IMR-90 (cell line): ENCODE results near the gene SLC25A22. TPM values are rescaled to one million over a fixed set of nuclear protein-coding genes. Genes with fewer than 3 reads are reported as not detected.

Experiments
- ATAC-seq: fragments of 200-7000 bp; cut with Tn5 transposase; 2 replicates; pipeline ENCODE4 v1.9.1; 2020; ENCODE audit warnings: low read depth, mild to moderate bottlenecking, moderate library complexity
- BruUV-seq: library from RNA; stranded (reverse); fragments of 400-500 nt; replicated peaks from 2 replicates; lab custom pipeline; 2021; lab: Mats Ljungman, UMichigan
- CTCF ChIA-PET: fragments of 300-600 bp; formaldehyde crosslinking; extraction: SDS; loops from one replicate; lab custom pipeline; 2021; ENCODE audit warnings: antibody characterized with exemption; lab: Yijun Ruan, JAX
- POLR2A ChIA-PET: fragments of 300-600 bp; sonication (Branson Sonifier 250); formaldehyde crosslinking; loops from one replicate; lab custom pipeline; 2022; ENCODE audit warnings: antibody characterized with exemption; ENCODE audit not compliant: unreplicated experiment; lab: Charles Lee
- DNase-seq: peaks from one replicate; pipeline ENCODE4 v3.0.0; 2013
- H2AFZ ChIP-seq: replicated peaks from 2 replicates; pipeline ENCODE3; 2013; ENCODE audit warnings: low read length, mild to moderate bottlenecking; ENCODE audit not compliant: poor library complexity
- H2AK5ac ChIP-seq: 2 replicates; pipeline ENCODE4 v1.6.1; 2013; ENCODE audit warnings: low read depth, low read length, inconsistent platforms
- H2AK9ac ChIP-seq: replicated peaks from 2 replicates; pipeline ENCODE3; 2013; ENCODE audit warnings: mild to moderate bottlenecking, low read depth, low read length, moderate library complexity; ENCODE audit not compliant: poor library complexity
- H2BK120ac ChIP-seq: 2 replicates; pipeline ENCODE4 v1.6.1; 2013; ENCODE audit warnings: low read depth, low read length, inconsistent platforms
- H2BK15ac ChIP-seq: 3 replicates; pipeline ENCODE4 v1.6.1; 2013; ENCODE audit warnings: low read depth, low read length, inconsistent platforms
- H2BK20ac ChIP-seq: 2 replicates; pipeline ENCODE4 v1.6.1; 2013; ENCODE audit warnings: low read depth, mild to moderate bottlenecking, inconsistent platforms, low read length, moderate library complexity
- H2BK5ac ChIP-seq: 2 replicates; pipeline ENCODE4 v1.6.1; 2013; ENCODE audit warnings: mild to moderate bottlenecking, low read depth, low read length, inconsistent platforms; ENCODE audit not compliant: poor library complexity, severe bottlenecking
- H3K14ac ChIP-seq: replicated peaks from 2 replicates; pipeline ENCODE4 v1.6.1; 2013; ENCODE audit warnings: low read depth, low read length, inconsistent platforms
- H3K18ac ChIP-seq: 2 replicates; pipeline ENCODE4 v1.6.1; 2013; ENCODE audit warnings: low read depth, low read length, control low read depth
- H3K23ac ChIP-seq: 2 replicates; pipeline ENCODE4 v1.6.1; 2013; ENCODE audit warnings: low read depth, low read length, inconsistent platforms
- H3K27ac ChIP-seq: 2 replicates; pipeline ENCODE4 v1.5.1; 2013; ENCODE audit warnings: mild to moderate bottlenecking, control low read depth, low read length; ENCODE audit not compliant: insufficient read depth
- H3K27me3 ChIP-seq: 2 replicates; pipeline ENCODE4 v1.6.1; 2013; ENCODE audit warnings: low read length; ENCODE audit not compliant: control insufficient read depth, insufficient read depth
- H3K36me3 ChIP-seq: 2 replicates; pipeline ENCODE4 v1.6.1; 2013; ENCODE audit warnings: low read length, mixed read lengths; ENCODE audit not compliant: control insufficient read depth, insufficient read depth
- H3K4ac ChIP-seq: 2 replicates; pipeline ENCODE4 v1.6.1; 2013; ENCODE audit warnings: low read depth, low read length, inconsistent platforms
- H3K4me1 ChIP-seq: 2 replicates; pipeline ENCODE4 v1.6.1; 2013; ENCODE audit warnings: low read length, mixed read lengths; ENCODE audit not compliant: control insufficient read depth, insufficient read depth
- H3K4me2 ChIP-seq: 2 replicates; pipeline ENCODE4 v1.6.1; 2013; ENCODE audit warnings: low read depth, mild to moderate bottlenecking, control low read depth, low read length, moderate library complexity
- H3K4me3 ChIP-seq: 2 replicates; pipeline ENCODE4 v1.5.1; 2013; ENCODE audit warnings: low read depth, mild to moderate bottlenecking, control low read depth, low read length, moderate library complexity; ENCODE audit not compliant: insufficient read depth
- H3K56ac ChIP-seq: 2 replicates; pipeline ENCODE4 v1.6.1; 2013; ENCODE audit warnings: low read length, inconsistent platforms; ENCODE audit not compliant: insufficient read depth; ENCODE audit errors: extremely low read depth
- H3K79me1 ChIP-seq, 2 experiments: 2 replicates each; pipeline ENCODE4 v1.6.1; 2013; ENCODE audit warnings: low read length in 2 of 2, inconsistent platforms in 1 of 2, low read depth in 1 of 2
- H3K9ac ChIP-seq: 2 replicates; pipeline ENCODE4 v1.6.1; 2013; ENCODE audit warnings: low read depth, low read length, control low read depth
- H3K9me1 ChIP-seq: 2 replicates; pipeline ENCODE4 v1.6.1; 2013; ENCODE audit warnings: low read length, inconsistent platforms; ENCODE audit not compliant: insufficient read depth
- H3K9me3 ChIP-seq: 2 replicates; pipeline ENCODE4 v1.6.1; 2013; ENCODE audit warnings: low read length; ENCODE audit not compliant: control insufficient read depth, insufficient read depth
- H4K20me1 ChIP-seq: 2 replicates; pipeline ENCODE4 v1.6.1; 2013; ENCODE audit warnings: low read length, inconsistent platforms; ENCODE audit not compliant: insufficient read depth
- H4K5ac ChIP-seq: 2 replicates; pipeline ENCODE4 v1.6.1; 2013; ENCODE audit warnings: mild to moderate bottlenecking, low read depth, low read length, control low read depth
- H4K8ac ChIP-seq, 2 experiments: 2 replicates each; pipeline ENCODE4 v1.6.1; 2013; ENCODE audit warnings: low read depth in 2 of 2, low read length in 2 of 2, control low read depth in 1 of 2, inconsistent platforms in 1 of 2
- H4K91ac ChIP-seq: 2 replicates; pipeline ENCODE4 v1.6.1; 2013; ENCODE audit warnings: low read depth, low read length, inconsistent platforms; ENCODE audit not compliant: insufficient read depth
- BHLHE40 ChIP-seq: fragments of 150-350 bp; IDR thresholded peaks from 2 replicates; pipeline ENCODE4 v1.6.1; 2016; ENCODE audit warnings: mild to moderate bottlenecking, low read depth, low read length
- CHD1 ChIP-seq: IDR thresholded peaks from 2 replicates; pipeline ENCODE4 v1.6.1; 2012; ENCODE audit warnings: low read depth, low read length, improper control_type of control experiment
- ELK1 ChIP-seq: fragments of 150-350 bp; IDR thresholded peaks from 2 replicates; pipeline ENCODE4 v1.6.1; 2016; ENCODE audit warnings: low read depth, mild to moderate bottlenecking, low read length, moderate library complexity, borderline replicate concordance
- MAFK ChIP-seq: IDR thresholded peaks from 2 replicates; pipeline ENCODE4 v1.6.1; 2012; ENCODE audit warnings: low read depth, low read length, improper control_type of control experiment
- MXI1 ChIP-seq: IDR thresholded peaks from 2 replicates; pipeline ENCODE4 v1.6.1; 2012; ENCODE audit warnings: low read depth, mild to moderate bottlenecking, low read length, moderate library complexity, borderline replicate concordance
- NFE2L2 ChIP-seq: fragments of 150-350 bp; IDR thresholded peaks from 2 replicates; pipeline ENCODE4 v1.6.1; 2016; ENCODE audit warnings: low read depth, mild to moderate bottlenecking, low read length
- POLR2A ChIP-seq: IDR thresholded peaks from 2 replicates; pipeline ENCODE4 v1.6.1; 2012; ENCODE audit warnings: mild to moderate bottlenecking, low read depth, low read length
- RAD21 ChIP-seq: IDR thresholded peaks from 2 replicates; pipeline ENCODE4 v1.6.1; 2012; ENCODE audit warnings: low read length, improper control_type of control experiment
- RCOR1 ChIP-seq: IDR thresholded peaks from 2 replicates; pipeline ENCODE4 v1.6.1; 2012; ENCODE audit warnings: mild to moderate bottlenecking, low read length, improper control_type of control experiment; ENCODE audit not compliant: insufficient replicate concordance
- RFX5 ChIP-seq: IDR thresholded peaks from 2 replicates; pipeline ENCODE4 v1.8.0; 2012; ENCODE audit warnings: low read depth, mild to moderate bottlenecking, low read length, moderate library complexity
- SMC3 ChIP-seq: fragments of 150-350 bp; IDR thresholded peaks from 2 replicates; pipeline ENCODE4 v1.6.1; 2016; ENCODE audit warnings: low read depth, mild to moderate bottlenecking, antibody characterized with exemption, low read length, moderate library complexity
- WGBS, 2 experiments: methylation state at CpG; one replicate each; pipeline versions ENCODE4 v1.1.5 to v1.1.7; 2013; ENCODE audit warnings: missing lambda C conversion rate in 2 of 2; ENCODE audit not compliant: insufficient read length in 1 of 2; ENCODE audit errors: extremely low coverage in 2 of 2; 5-methylcytosine and 5-hydroxymethylcytosine counted together
- dilution Hi-C: fragments of 300-500 bp; cut with HindIII; formaldehyde crosslinking; loops from one replicate; pipeline ENCODE4 v1.14.3; 2018; ENCODE audit warnings: low sequenced_read_pairs; ENCODE audit not compliant: unreplicated experiment
- in situ Hi-C: fragments of 300-500 bp; cut with MboI; formaldehyde crosslinking; loops from 3 replicates; pipeline ENCODE4 v1.14.3; 2019; ENCODE audit warnings: low sequenced_read_pairs, inconsistent platforms, mixed read lengths
- intact Hi-C: fragments of 100-400 bp; cut with micrococcal nuclease; formaldehyde crosslinking; loops from 2 replicates; pipeline ENCODE4 v1.10.0; 2022
- polyA plus RNA-seq, 3 experiments: library from polyadenylated mRNA; depleted of rRNA; stranded (reverse); fragments of >200 nt; gene quantifications; 2 replicates each; pipeline ENCODE4 v1.2.3, GENCODE V29; 2012; ENCODE audit warnings: low replicate concordance in 1 of 3
- total RNA-seq: library from RNA; depleted of rRNA; stranded (reverse); fragments of >200 nt; gene quantifications from 2 replicates; pipeline ENCODE4 v1.2.3, GENCODE V29; 2012
- TF ChIP-seq, protein P1 (sequence below): conservative IDR thresholded peaks from 2 replicates; pipeline ENCODE4 v1.5.1; 2012; ENCODE audit warnings: mild to moderate bottlenecking, low read depth, low read length, improper control_type of control experiment

Gene SLC25A22
- total and polyA plus RNA-seq, 2 of the 4 experiments (the other 2 are of a cell fraction) = 8.2 to 41.3 TPM

GRCh38 chr11:788953-789940, 8.8 kb downstream of the SLC25A22 start (continued):
- TF ChIP-seq MXI1 = no peak

DNA sequence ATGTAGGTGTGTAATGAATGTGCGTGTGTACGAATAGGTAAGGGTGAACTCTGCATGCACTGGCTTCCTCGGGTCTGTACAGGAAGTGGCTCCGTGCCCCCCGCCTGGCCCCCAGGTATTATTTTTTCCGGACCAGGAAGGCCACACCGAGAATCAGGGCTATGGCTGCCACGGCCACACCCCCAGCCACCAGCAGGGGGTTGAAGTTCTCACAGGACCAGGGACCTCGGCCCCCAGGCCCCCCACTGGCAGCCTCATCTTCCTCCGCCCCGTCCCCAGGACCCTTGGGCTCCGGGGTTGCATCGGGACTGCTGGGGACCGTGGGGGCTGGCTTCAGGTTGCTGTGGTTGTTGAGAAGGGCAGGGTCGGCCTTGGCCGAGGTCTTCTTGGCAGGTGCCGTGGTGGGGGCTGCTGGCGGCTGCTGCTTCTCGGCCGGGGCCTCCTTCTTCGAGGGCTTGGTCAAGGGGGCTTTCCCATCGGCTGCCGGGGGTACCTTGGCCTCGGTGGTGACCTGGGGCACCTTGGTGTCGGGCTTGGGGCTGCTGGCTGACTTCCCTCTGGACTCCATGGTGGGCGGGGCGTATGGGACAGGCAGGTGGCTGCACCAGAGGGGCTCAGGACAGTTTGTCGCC, 10.0 kb downstream of the SLC25A22 start:
- in situ Hi-C loops = no loop called here
- ATAC-seq (no peak), DNase-seq (no peak)
- Histone ChIP-seq H2AFZ (no peak overlapping the region), H3K14ac (no peak overlapping the region), H3K9me1 (no peaks in the 10 kb centered on the region), H2AK9ac (no peak overlapping the region), H3K79me1 (peaks cover 0 to 4% of the 10 kb centered on the region in 2 experiments; a peak in 2 of 4 replicates), H2AK5ac (no peak overlapping the region), H3K23ac (no peak overlapping the region), H3K36me3 (peaks cover 10% of the 10 kb centered on the region; the same call in 1 of the 2 replicates), H3K56ac (no peak overlapping the region), H3K9ac (no peak overlapping the region), H3K4me2 (no peak overlapping the region), H2BK20ac (no peak overlapping the region), H3K9me3 (no peaks in the 10 kb centered on the region), H3K4ac (no peak overlapping the region), H3K4me3 (no peak overlapping the region), H4K91ac (no peak overlapping the region), H2BK15ac (no peak overlapping the region), H3K27me3 (no peaks in the 10 kb centered on the region), H2BK5ac (no peak overlapping the region), H3K27ac (no peak overlapping the region), H4K8ac (no peak overlapping the region), H4K5ac (no peak overlapping the region), H3K18ac (no peak overlapping the region), H3K4me1 (peaks cover 9% of the 10 kb centered on the region), H4K20me1 (peaks cover 5% of the 10 kb centered on the region), H2BK120ac (no peak overlapping the region)
- WGBS, 2 experiments = 90% methylated on average over 4 of the region's 28 CpGs; no CpG with 5 or more reads in 1 of the 2 experiments
- BruUV-seq = no TSS peak
- intact Hi-C loops = no loop called here
- ChIA-PET CTCF (no interaction called here), POLR2A (no interaction called here)
- dilution Hi-C loops = no loop called here
- TF ChIP-seq RCOR1 (no peak), CHD1 (no peak), NFE2L2 (no peak), ELK1 (no peak), BHLHE40 (no peak), POLR2A (no peak), RAD21 (no peak), RFX5 (no peak), SMC3 (no peak), MAFK (no peak), MXI1 (no peak)
- TF ChIP-seq, protein P1, sequence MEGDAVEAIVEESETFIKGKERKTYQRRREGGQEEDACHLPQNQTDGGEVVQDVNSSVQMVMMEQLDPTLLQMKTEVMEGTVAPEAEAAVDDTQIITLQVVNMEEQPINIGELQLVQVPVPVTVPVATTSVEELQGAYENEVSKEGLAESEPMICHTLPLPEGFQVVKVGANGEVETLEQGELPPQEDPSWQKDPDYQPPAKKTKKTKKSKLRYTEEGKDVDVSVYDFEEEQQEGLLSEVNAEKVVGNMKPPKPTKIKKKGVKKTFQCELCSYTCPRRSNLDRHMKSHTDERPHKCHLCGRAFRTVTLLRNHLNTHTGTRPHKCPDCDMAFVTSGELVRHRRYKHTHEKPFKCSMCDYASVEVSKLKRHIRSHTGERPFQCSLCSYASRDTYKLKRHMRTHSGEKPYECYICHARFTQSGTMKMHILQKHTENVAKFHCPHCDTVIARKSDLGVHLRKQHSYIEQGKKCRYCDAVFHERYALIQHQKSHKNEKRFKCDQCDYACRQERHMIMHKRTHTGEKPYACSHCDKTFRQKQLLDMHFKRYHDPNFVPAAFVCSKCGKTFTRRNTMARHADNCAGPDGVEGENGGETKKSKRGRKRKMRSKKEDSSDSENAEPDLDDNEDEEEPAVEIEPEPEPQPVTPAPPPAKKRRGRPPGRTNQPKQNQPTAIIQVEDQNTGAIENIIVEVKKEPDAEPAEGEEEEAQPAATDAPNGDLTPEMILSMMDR = no peak
